Putamen (tissue), 1 donor: ENCODE data around the gene PXMP4.
A peak's percentile ranks its signal among the peaks of the same experiment; 100 is the strongest.
"Not testable (repeated sequence)": the region's sequence is repeated elsewhere in the genome, so short reads cannot be mapped to it uniquely, and the experiment has no call there.

Source experiments
- DNase-seq: peaks from one replicate; pipeline ENCODE4 v3.0.0-alpha.2; 2016; ENCODE audit warnings: low spot score

PXMP4 gene

GRCh38 chr20:33719989-33720709, at the start of gene PXMP4:
PXMP4 (minus strand) TSS chr20:33720310; CDS start chr20:33720207, 103 bp downstream.
- DNase-seq = peak; percentile 98

GRCh38 chr20:33769043-33769442, 48.9 kb upstream of the PXMP4 start:
- DNase-seq = no peak

- no peak for DNase-seq
Measured at GRCh38 chr20:33767777-33768138, 47.6 kb upstream of the PXMP4 start.

GRCh38 chr20:33766686-33767085, 46.6 kb upstream of the PXMP4 start:
- no peak for DNase-seq

- no peak for DNase-seq
Measured at GRCh38 chr20:33765592-33765991, 45.5 kb upstream of the PXMP4 start.

GRCh38 chr20:33765099-33765498, 45.0 kb upstream of the PXMP4 start:
- no peak for DNase-seq

GRCh38 chr20:33761698-33762250, 41.7 kb upstream of the PXMP4 start:
- DNase-seq = no peak

GRCh38 chr20:33757458-33757857, 37.3 kb upstream of the PXMP4 start:
- DNase-seq = no peak

GRCh38 chr20:33757046-33757445, 36.9 kb upstream of the PXMP4 start:
- no peak for DNase-seq

- not testable (repeated sequence) for DNase-seq
Measured at GRCh38 chr20:33755936-33756490, 35.9 kb upstream of the PXMP4 start.

- no peak for DNase-seq
Measured at GRCh38 chr20:33753763-33754162, 33.7 kb upstream of the PXMP4 start.

GRCh38 chr20:33753143-33753542, 33.0 kb upstream of the PXMP4 start:
- no peak for DNase-seq

GRCh38 chr20:33751775-33752174, 31.7 kb upstream of the PXMP4 start:
- no peak for DNase-seq

- no peak for DNase-seq
Measured at GRCh38 chr20:33746325-33746998, 26.4 kb upstream of the PXMP4 start.

GRCh38 chr20:33744773-33745385, 24.8 kb upstream of the PXMP4 start:
- DNase-seq = no peak

- no peak for DNase-seq
Measured at GRCh38 chr20:33744181-33744580, 24.1 kb upstream of the PXMP4 start.

- no peak for DNase-seq
Measured at GRCh38 chr20:33740189-33740588, 20.1 kb upstream of the PXMP4 start.

GRCh38 chr20:33739493-33739892, 19.4 kb upstream of the PXMP4 start:
- DNase-seq = no peak

GRCh38 chr20:33736962-33737361, 16.9 kb upstream of the PXMP4 start:
- DNase-seq = no peak

GRCh38 chr20:33733654-33734576, 13.8 kb upstream of the PXMP4 start:
- peak; percentile 12 for DNase-seq

- no peak for DNase-seq
Measured at GRCh38 chr20:33732166-33732970, 12.3 kb upstream of the PXMP4 start.
